Neural cell (in vitro differentiated cells): Measurements from ENCODE around the gene IL17RC. TPM values are rescaled to one million over a fixed set of nuclear protein-coding genes. Genes with fewer than 3 reads are reported as not detected.

Source experiments
- H2AFZ ChIP-seq: fragments of 200-600, 300-800 bp; sonication (generic), shearing (Covaris generic); 2 replicates; pipeline ENCODE4 v1.6.0; 2014; ENCODE audit warnings: low read depth, mild to moderate bottlenecking, antibody characterized with exemption, low read length, moderate library complexity
- H3F3A ChIP-seq: fragments of 200-600 bp; shearing (Covaris generic); 2 replicates; pipeline ENCODE4 v1.6.1; 2016; ENCODE audit warnings: mild to moderate bottlenecking, moderate library complexity, mixed read lengths, antibody characterized with exemption, low read length; ENCODE audit not compliant: insufficient read depth, poor library complexity, severe bottlenecking
- H3K27ac ChIP-seq: fragments of 200-600, 300-800 bp; sonication (generic), shearing (Covaris generic); 2 replicates; pipeline ENCODE4 v1.5.1; 2014; ENCODE audit warnings: mild to moderate bottlenecking, low read length, moderate library complexity
- H3K27me3 ChIP-seq: fragments of 300-800, 200-600 bp; sonication (generic), shearing (Covaris generic); 2 replicates; pipeline ENCODE4 v1.6.0; 2014; ENCODE audit warnings: mild to moderate bottlenecking, low read depth, low read length, moderate library complexity; ENCODE audit not compliant: insufficient read depth
- H3K36me3 ChIP-seq: fragments of 300-800, 200-600 bp; sonication (generic), shearing (Covaris generic); 2 replicates; pipeline ENCODE4 v1.5.1; 2014; ENCODE audit warnings: mild to moderate bottlenecking, antibody characterized with exemption, low read length, moderate library complexity; ENCODE audit not compliant: insufficient read depth
- H3K4me2 ChIP-seq: fragments of 300-800, 200-600 bp; sonication (generic), shearing (Covaris generic); 2 replicates; pipeline ENCODE4 v1.6.0; 2014; ENCODE audit warnings: mild to moderate bottlenecking, low read length
- H3K4me3 ChIP-seq: fragments of 300-800, 200-600 bp; sonication (generic), shearing (Covaris generic); 2 replicates; pipeline ENCODE4 v1.5.1; 2014; ENCODE audit warnings: mild to moderate bottlenecking, low read length, moderate library complexity
- H3K79me2 ChIP-seq: fragments of 200-600 bp; shearing (Covaris generic); replicated peaks from 2 replicates; pipeline ENCODE4 v1.6.0; 2014; ENCODE audit warnings: mild to moderate bottlenecking, low read length, moderate library complexity; ENCODE audit not compliant: insufficient read depth
- H3K9ac ChIP-seq: fragments of 300-800, 200-600 bp; sonication (generic), shearing (Covaris generic); 2 replicates; pipeline ENCODE4 v1.6.1; 2016; ENCODE audit warnings: mild to moderate bottlenecking, low read length, mixed read lengths
- H3K9me2 ChIP-seq: fragments of 200-600 bp; shearing (Covaris generic); 2 replicates; pipeline ENCODE4 v1.6.1; 2016; ENCODE audit warnings: mild to moderate bottlenecking, low read length, mixed read lengths; ENCODE audit not compliant: insufficient read depth
- H3K9me3 ChIP-seq: fragments of 200-600, 300-800 bp; sonication (generic), shearing (Covaris generic); 2 replicates; pipeline ENCODE4 v1.6.1; 2016; ENCODE audit warnings: mild to moderate bottlenecking, mixed run types, low read length, moderate library complexity, mixed read lengths
- H4K20me1 ChIP-seq: fragments of 200-600 bp; shearing (Covaris generic); 2 replicates; pipeline ENCODE4 v1.6.1; 2016; ENCODE audit warnings: mild to moderate bottlenecking, mixed run types; ENCODE audit not compliant: insufficient read depth
- EP300 ChIP-seq: fragments of 450-650 bp; conservative IDR thresholded peaks from 2 replicates; pipeline ENCODE4 v1.6.1; 2014; ENCODE audit warnings: antibody characterized with exemption, mild to moderate bottlenecking, moderate library complexity; ENCODE audit not compliant: poor library complexity, severe bottlenecking
- EZH2 ChIP-seq: fragments of 200-600, 300-800 bp; shearing (Covaris generic), sonication (generic); IDR thresholded peaks from 2 replicates; pipeline ENCODE4 v1.6.1; 2014; ENCODE audit warnings: antibody characterized with exemption, low read length, borderline replicate concordance, mild to moderate bottlenecking; ENCODE audit not compliant: insufficient read depth, poor library complexity, severe bottlenecking
- MXI1 ChIP-seq: fragments of 450-650 bp; conservative IDR thresholded peaks from 2 replicates; pipeline ENCODE4 v1.6.1; 2014; ENCODE audit warnings: antibody characterized with exemption, mild to moderate bottlenecking; ENCODE audit not compliant: poor library complexity, severe bottlenecking
- POLR2AphosphoS5 ChIP-seq: IDR thresholded peaks from 2 replicates; pipeline ENCODE4 v1.6.1; 2012
- RAD21 ChIP-seq: fragments of 450-650 bp; conservative IDR thresholded peaks from 2 replicates; pipeline ENCODE4 v1.6.1; 2014; ENCODE audit warnings: antibody characterized with exemption, mild to moderate bottlenecking, moderate library complexity
- SMC3 ChIP-seq: fragments of 450-650 bp; conservative IDR thresholded peaks from 2 replicates; pipeline ENCODE4 v1.6.1; 2014; ENCODE audit warnings: antibody characterized with exemption, mild to moderate bottlenecking, moderate library complexity; ENCODE audit not compliant: poor library complexity
- TAF1 ChIP-seq: IDR thresholded peaks from 2 replicates; pipeline ENCODE4 v1.6.1; 2012; ENCODE audit warnings: low read depth
- polyA plus RNA-seq: library from polyadenylated mRNA; depleted of rRNA; stranded (reverse); fragments of >200 nt; gene quantifications from 2 replicates; pipeline ENCODE4 v1.2.3, GENCODE V29; 2014
- TF ChIP-seq, protein P1 (sequence below): IDR thresholded peaks from 2 replicates; pipeline ENCODE4 v1.6.1; 2012; ENCODE audit warnings: borderline replicate concordance
- TF ChIP-seq, protein P2 (sequence below): fragments of 450-650 bp; IDR thresholded peaks from 2 replicates; pipeline ENCODE4 v1.5.1; 2014; ENCODE audit warnings: antibody characterized with exemption, mild to moderate bottlenecking, moderate library complexity; ENCODE audit not compliant: poor library complexity, severe bottlenecking

IL17RC gene
- polyA plus RNA-seq, 1 donor from 2014 or later: not detected

DNA sequence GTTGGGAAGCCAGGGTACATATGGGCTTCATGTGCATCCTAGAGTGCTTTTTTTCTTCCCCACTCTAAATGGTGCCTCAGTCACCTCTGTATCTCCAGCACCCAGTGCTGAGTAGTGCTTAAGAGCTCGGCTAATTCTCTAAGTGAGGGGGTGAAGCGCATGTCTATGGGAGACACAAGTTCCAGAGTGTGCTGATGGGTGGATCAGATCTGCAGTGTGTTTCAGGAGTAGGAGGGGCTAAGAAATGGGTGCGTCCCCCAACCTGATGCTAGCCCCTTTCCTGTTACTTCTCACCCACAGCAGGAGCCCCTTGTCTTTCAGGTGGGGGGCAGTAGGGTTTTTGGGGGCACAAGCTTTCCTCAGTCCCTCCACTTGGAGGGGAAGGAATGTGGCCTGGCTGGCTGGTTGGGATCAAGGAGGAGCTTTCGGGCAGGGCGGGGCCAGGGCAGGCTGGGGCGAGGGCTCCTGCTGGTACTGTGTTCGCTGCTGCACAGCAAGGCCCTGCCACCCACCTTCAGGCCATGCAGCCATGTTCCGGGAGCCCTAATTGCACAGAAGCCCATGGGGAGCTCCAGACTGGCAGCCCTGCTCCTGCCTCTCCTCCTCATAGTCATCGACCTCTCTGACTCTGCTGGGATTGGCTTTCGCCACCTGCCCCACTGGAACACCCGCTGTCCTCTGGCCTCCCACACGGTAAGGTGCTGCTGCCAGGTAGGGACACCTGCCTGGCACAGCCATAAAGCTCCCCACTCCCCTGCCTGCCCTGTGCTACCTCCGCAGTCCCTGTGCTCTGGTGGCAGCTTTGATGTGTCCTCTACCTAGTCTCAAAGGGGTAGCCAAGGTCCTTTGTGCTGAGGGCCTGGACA is 14.3 kb upstream of the IL17RC start, which contains the start of gene IL17RE:
Gene IL17RE, plus strand, starts transcription at position 477 of the 866 bp plus-strand sequence. Its CDS starts 85 bp downstream, at position 562.
- TF ChIP-seq RAD21 (no peak), EZH2 (no peak), EP300 (no peak), MXI1 (no peak), TAF1 (no peak)
- TF ChIP-seq, protein P1, sequence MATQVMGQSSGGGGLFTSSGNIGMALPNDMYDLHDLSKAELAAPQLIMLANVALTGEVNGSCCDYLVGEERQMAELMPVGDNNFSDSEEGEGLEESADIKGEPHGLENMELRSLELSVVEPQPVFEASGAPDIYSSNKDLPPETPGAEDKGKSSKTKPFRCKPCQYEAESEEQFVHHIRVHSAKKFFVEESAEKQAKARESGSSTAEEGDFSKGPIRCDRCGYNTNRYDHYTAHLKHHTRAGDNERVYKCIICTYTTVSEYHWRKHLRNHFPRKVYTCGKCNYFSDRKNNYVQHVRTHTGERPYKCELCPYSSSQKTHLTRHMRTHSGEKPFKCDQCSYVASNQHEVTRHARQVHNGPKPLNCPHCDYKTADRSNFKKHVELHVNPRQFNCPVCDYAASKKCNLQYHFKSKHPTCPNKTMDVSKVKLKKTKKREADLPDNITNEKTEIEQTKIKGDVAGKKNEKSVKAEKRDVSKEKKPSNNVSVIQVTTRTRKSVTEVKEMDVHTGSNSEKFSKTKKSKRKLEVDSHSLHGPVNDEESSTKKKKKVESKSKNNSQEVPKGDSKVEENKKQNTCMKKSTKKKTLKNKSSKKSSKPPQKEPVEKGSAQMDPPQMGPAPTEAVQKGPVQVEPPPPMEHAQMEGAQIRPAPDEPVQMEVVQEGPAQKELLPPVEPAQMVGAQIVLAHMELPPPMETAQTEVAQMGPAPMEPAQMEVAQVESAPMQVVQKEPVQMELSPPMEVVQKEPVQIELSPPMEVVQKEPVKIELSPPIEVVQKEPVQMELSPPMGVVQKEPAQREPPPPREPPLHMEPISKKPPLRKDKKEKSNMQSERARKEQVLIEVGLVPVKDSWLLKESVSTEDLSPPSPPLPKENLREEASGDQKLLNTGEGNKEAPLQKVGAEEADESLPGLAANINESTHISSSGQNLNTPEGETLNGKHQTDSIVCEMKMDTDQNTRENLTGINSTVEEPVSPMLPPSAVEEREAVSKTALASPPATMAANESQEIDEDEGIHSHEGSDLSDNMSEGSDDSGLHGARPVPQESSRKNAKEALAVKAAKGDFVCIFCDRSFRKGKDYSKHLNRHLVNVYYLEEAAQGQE: no peak
- TF ChIP-seq, protein P2, sequence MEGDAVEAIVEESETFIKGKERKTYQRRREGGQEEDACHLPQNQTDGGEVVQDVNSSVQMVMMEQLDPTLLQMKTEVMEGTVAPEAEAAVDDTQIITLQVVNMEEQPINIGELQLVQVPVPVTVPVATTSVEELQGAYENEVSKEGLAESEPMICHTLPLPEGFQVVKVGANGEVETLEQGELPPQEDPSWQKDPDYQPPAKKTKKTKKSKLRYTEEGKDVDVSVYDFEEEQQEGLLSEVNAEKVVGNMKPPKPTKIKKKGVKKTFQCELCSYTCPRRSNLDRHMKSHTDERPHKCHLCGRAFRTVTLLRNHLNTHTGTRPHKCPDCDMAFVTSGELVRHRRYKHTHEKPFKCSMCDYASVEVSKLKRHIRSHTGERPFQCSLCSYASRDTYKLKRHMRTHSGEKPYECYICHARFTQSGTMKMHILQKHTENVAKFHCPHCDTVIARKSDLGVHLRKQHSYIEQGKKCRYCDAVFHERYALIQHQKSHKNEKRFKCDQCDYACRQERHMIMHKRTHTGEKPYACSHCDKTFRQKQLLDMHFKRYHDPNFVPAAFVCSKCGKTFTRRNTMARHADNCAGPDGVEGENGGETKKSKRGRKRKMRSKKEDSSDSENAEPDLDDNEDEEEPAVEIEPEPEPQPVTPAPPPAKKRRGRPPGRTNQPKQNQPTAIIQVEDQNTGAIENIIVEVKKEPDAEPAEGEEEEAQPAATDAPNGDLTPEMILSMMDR: no peak
- no peaks in the 10 kb centered on the region for H4K20me1 ChIP-seq
- H3K9me3 ChIP-seq: no peaks in the 10 kb centered on the region
- no peak within 1 kb of the TSS for H3K9ac ChIP-seq
- no peaks in the 10 kb centered on the region for H3K27me3 ChIP-seq
- H3K4me2 ChIP-seq: no peak within 1 kb of the TSS
- no peak within 1 kb of the TSS for H2AFZ ChIP-seq
- H3K36me3 ChIP-seq: no peaks in the 10 kb centered on the region
- no peaks in the 10 kb centered on the region for H3K9me2 ChIP-seq
- no peaks in the 10 kb centered on the region for H3K79me2 ChIP-seq
- no peaks in the 10 kb centered on the region for H3F3A ChIP-seq
- no peak within 1 kb of the TSS for H3K4me3 ChIP-seq
- no peak within 1 kb of the TSS for H3K27ac ChIP-seq

DNA sequence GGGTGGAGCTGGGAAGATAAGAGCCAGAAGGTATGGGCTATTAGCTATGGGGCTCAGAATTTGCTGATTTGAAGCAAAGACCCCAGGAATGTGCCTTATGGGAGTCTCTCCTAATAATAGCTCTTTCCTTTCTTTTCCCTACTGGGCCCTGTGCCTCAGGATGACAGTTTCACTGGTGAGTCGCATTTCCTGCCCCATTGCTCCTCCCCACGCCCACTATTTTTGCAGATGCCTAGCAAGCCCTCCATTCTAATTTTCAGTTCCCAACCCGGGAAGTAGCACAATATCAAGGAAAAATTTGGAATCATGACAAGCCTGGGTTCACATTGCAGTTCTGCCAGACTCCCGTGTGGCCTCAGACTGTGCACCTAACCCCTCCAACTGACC is 13.7 kb upstream of the IL17RC start:
- Histone ChIP-seq H2AFZ (no peak overlapping the region), H3F3A (no peaks in the 10 kb centered on the region), H3K4me3 (no peak overlapping the region), H3K9me2 (no peaks in the 10 kb centered on the region), H3K4me2 (no peak overlapping the region), H3K27ac (no peak overlapping the region), H3K9me3 (no peaks in the 10 kb centered on the region), H3K27me3 (no peaks in the 10 kb centered on the region), H3K36me3 (no peaks in the 10 kb centered on the region), H3K9ac (no peak overlapping the region), H4K20me1 (no peaks in the 10 kb centered on the region), H3K79me2 (no peaks in the 10 kb centered on the region)
- TF ChIP-seq, protein P1: no peak
- TF ChIP-seq POLR2AphosphoS5: no peak
- no peak for TF ChIP-seq EP300
- no peak for TF ChIP-seq TAF1
- no peak for TF ChIP-seq MXI1
- TF ChIP-seq RAD21: no peak
- no peak for TF ChIP-seq SMC3
- TF ChIP-seq, protein P2: no peak
- TF ChIP-seq EZH2: no peak
